SK-N-SH treated with all-trans-retinoic acid at 6 μM for 48 hours (cell line): ENCODE results near the gene SPINK9.

ENCODE experiments used
- ATAC-seq: fragments of 200-7000 bp; cut with Tn5 transposase; 3 replicates; pipeline ENCODE4 v1.9.1; 2020; ENCODE audit warnings: mild to moderate bottlenecking, moderate library complexity
- ARNTL ChIP-seq: fragments of 450-650 bp; formaldehyde crosslinking; IDR thresholded peaks from 2 replicates; pipeline ENCODE4 v1.5.0; 2020; ENCODE audit warnings: low read depth, mild to moderate bottlenecking, moderate library complexity, borderline replicate concordance
- CREB5 ChIP-seq: fragments of 250-450 bp; sonication (Bioruptor Pico); IDR thresholded peaks from 2 replicates; pipeline ENCODE4 v1.5.1; 2020; ENCODE audit warnings: low read depth, mild to moderate bottlenecking, moderate library complexity
- CSDC2 ChIP-seq: fragments of 250-450 bp; sonication (Bioruptor Pico); IDR thresholded peaks from 2 replicates; pipeline ENCODE4 v1.5.0; 2020; ENCODE audit warnings: mild to moderate bottlenecking, moderate library complexity
- CSRNP3 ChIP-seq: fragments of 250-450 bp; sonication (Bioruptor Pico); IDR thresholded peaks from 2 replicates; pipeline ENCODE4 v1.5.1; 2021; ENCODE audit warnings: mild to moderate bottlenecking, moderate library complexity
- ESRRG ChIP-seq: fragments of 250-450 bp; sonication (Bioruptor Pico); IDR thresholded peaks from 2 replicates; pipeline ENCODE4 v1.6.1; 2021; ENCODE audit warnings: mild to moderate bottlenecking
- GLIS3 ChIP-seq: fragments of 250-450 bp; sonication (Bioruptor Pico); IDR thresholded peaks from 2 replicates; pipeline ENCODE4 v1.5.0; 2020; ENCODE audit warnings: mild to moderate bottlenecking, moderate library complexity
- ISL1 ChIP-seq: fragments of 250-450 bp; sonication (Bioruptor Pico); IDR thresholded peaks from 2 replicates; pipeline ENCODE4 v2.1.2; 2022; ENCODE audit warnings: mild to moderate bottlenecking, moderate library complexity
- OSR1 ChIP-seq: fragments of 250-450 bp; sonication (Bioruptor Pico); IDR thresholded peaks from 2 replicates; pipeline ENCODE4 v1.8.0; 2022; ENCODE audit warnings: moderate library complexity, mild to moderate bottlenecking, inconsistent platforms
- PPARA ChIP-seq: fragments of 250-450 bp; sonication (Bioruptor Pico); IDR thresholded peaks from 2 replicates; pipeline ENCODE4 v1.5.0; 2020; ENCODE audit warnings: mild to moderate bottlenecking, borderline replicate concordance
- RARB ChIP-seq: fragments of 250-450 bp; sonication (Bioruptor Pico); IDR thresholded peaks from 2 replicates; pipeline ENCODE4 v1.8.0; 2021; ENCODE audit warnings: mild to moderate bottlenecking, moderate library complexity
- SNAI2 ChIP-seq: fragments of 250-450 bp; sonication (Bioruptor Pico); IDR thresholded peaks from 2 replicates; pipeline ENCODE4 v1.5.0; 2020; ENCODE audit warnings: mild to moderate bottlenecking, moderate library complexity
- TCF4 ChIP-seq: fragments of 250-450 bp; sonication (Bioruptor Pico); IDR thresholded peaks from 2 replicates; pipeline ENCODE4 v1.8.0; 2021; ENCODE audit warnings: mild to moderate bottlenecking, moderate library complexity, borderline replicate concordance
- TOX ChIP-seq: fragments of 250-450 bp; sonication (Bioruptor Pico); IDR thresholded peaks from 2 replicates; pipeline ENCODE4 v1.8.0; 2021; ENCODE audit warnings: mild to moderate bottlenecking, moderate library complexity, borderline replicate concordance
- ZC3H10 ChIP-seq: fragments of 250-450 bp; sonication (Bioruptor Pico); IDR thresholded peaks from 2 replicates; pipeline ENCODE4 v1.5.1; 2021; ENCODE audit warnings: mild to moderate bottlenecking, moderate library complexity
- ZFP3 ChIP-seq: fragments of 250-450 bp; sonication (Bioruptor Pico); IDR thresholded peaks from 2 replicates; pipeline ENCODE4 v1.5.0; 2020; ENCODE audit warnings: mild to moderate bottlenecking, moderate library complexity
- ZFP30 ChIP-seq: fragments of 450-650 bp; formaldehyde crosslinking; IDR thresholded peaks from 2 replicates; pipeline ENCODE4 v1.5.0; 2022; ENCODE audit warnings: mild to moderate bottlenecking, moderate library complexity
- ZNF70 ChIP-seq: fragments of 450-650 bp; formaldehyde crosslinking; IDR thresholded peaks from 2 replicates; pipeline ENCODE4 v1.5.0; 2020; ENCODE audit warnings: mild to moderate bottlenecking, moderate library complexity
- ZNF8 ChIP-seq: fragments of 450-650 bp; formaldehyde crosslinking; IDR thresholded peaks from 2 replicates; pipeline ENCODE4 v1.5.0; 2020; ENCODE audit warnings: mild to moderate bottlenecking, moderate library complexity
- TF ChIP-seq, protein P1 (sequence below): fragments of 250-450 bp; sonication (Bioruptor Pico); IDR thresholded peaks from 2 replicates; pipeline ENCODE4 v1.5.0; 2020; ENCODE audit warnings: mild to moderate bottlenecking, moderate library complexity
- TF ChIP-seq, protein P2 (sequence below): fragments of 250-450 bp; sonication (Bioruptor Pico); IDR thresholded peaks from 2 replicates; pipeline ENCODE4 v1.8.0; 2021; ENCODE audit warnings: low read depth, mild to moderate bottlenecking, moderate library complexity, borderline replicate concordance

Gene SPINK9

DNA sequence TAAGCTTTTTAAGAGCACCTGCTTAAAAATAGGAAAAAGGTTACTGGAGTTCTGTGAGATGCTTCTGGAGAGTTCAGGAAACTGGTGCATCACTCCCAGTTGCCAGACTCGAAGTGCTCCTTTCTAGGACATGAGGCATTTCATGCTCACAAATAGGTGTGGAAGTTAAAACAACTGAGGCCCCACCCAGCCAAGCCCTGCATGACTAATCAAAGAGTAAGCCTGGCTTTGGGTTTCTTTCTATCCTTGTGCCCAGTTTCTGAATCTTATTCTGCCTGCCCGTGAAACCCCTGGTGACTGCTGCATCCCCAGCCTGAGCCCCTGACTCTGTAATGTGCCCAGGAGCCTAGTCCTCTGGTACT lies 7.7 kb downstream of the SPINK9 start:
- ATAC-seq: no peak

DNA sequence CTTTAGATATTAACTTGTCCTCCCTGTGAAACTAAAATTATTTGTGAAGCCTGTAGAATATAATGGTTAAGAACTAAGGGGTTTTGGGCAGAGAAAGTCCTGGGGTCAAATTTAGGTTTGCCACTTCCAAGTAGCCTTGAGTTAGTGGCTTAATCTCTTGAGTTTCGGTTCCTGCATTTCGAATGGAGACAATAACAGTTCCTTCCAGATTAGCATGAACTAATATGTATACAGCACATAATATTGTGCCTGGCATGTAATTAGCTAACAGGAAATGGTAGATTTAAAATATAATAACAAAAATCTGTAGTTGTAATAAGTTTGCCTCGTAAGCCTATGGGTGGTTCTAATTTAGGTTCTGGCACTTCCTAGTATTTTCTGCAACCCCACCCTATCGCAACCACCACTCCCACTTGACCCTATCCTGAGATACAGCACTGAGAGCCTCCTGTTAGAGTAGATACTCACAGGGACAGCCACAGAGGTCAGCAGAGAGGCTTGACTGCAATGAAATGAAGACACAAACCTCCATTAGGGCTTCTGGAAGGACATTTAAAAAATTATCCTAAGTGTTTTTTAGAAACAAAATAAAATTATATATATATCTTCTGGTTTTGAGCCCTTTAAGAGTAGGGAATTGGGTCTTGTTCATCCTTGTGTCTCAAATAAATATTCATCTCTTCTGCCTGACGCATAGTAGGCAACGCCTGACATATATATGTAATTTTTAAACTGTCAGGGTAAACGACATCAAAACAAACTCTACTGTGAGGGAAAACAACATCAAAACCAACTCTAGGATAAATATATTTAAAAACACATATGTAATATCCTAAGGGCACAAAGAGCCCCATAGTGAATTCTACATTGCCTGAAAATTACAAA lies 8.5 kb downstream of the SPINK9 start:
- no peak for ATAC-seq
- TF ChIP-seq ESRRG (CRISPR knock-in tag) (no peak), ZNF70 (no peak)
- TF ChIP-seq, all 23 proteins: peak for 0

More for the DNA sequence above, 7.7 kb downstream of the SPINK9 start:
- TF ChIP-seq RARB (CRISPR knock-in tag): no peak
- no peak for TF ChIP-seq PPARA (CRISPR knock-in tag)
- TF ChIP-seq CSRNP3 (CRISPR knock-in tag): no peak
- TF ChIP-seq ZC3H10 (CRISPR knock-in tag): no peak
- TF ChIP-seq CSDC2: no peak
- TF ChIP-seq ARNTL (CRISPR knock-in tag): no peak
- TF ChIP-seq, protein P1, sequence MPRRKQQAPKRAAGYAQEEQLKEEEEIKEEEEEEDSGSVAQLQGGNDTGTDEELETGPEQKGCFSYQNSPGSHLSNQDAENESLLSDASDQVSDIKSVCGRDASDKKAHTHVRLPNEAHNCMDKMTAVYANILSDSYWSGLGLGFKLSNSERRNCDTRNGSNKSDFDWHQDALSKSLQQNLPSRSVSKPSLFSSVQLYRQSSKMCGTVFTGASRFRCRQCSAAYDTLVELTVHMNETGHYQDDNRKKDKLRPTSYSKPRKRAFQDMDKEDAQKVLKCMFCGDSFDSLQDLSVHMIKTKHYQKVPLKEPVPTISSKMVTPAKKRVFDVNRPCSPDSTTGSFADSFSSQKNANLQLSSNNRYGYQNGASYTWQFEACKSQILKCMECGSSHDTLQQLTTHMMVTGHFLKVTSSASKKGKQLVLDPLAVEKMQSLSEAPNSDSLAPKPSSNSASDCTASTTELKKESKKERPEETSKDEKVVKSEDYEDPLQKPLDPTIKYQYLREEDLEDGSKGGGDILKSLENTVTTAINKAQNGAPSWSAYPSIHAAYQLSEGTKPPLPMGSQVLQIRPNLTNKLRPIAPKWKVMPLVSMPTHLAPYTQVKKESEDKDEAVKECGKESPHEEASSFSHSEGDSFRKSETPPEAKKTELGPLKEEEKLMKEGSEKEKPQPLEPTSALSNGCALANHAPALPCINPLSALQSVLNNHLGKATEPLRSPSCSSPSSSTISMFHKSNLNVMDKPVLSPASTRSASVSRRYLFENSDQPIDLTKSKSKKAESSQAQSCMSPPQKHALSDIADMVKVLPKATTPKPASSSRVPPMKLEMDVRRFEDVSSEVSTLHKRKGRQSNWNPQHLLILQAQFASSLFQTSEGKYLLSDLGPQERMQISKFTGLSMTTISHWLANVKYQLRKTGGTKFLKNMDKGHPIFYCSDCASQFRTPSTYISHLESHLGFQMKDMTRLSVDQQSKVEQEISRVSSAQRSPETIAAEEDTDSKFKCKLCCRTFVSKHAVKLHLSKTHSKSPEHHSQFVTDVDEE (CRISPR knock-in tag): no peak
- TF ChIP-seq OSR1 (CRISPR knock-in tag): no peak
- no peak for TF ChIP-seq TCF4
- no peak for TF ChIP-seq ZFP3 (CRISPR knock-in tag)
- TF ChIP-seq, all 23 proteins: peak for 0

- no peak for TF ChIP-seq TOX
- no peak for TF ChIP-seq CSRNP3 (CRISPR knock-in tag)
- no peak for TF ChIP-seq CREB5 (CRISPR knock-in tag)
- no peak for TF ChIP-seq ISL1
- TF ChIP-seq ZC3H10 (CRISPR knock-in tag): no peak
- TF ChIP-seq ARNTL (CRISPR knock-in tag): no peak
- TF ChIP-seq ZNF70: no peak
- TF ChIP-seq, all 23 proteins: peak for 0
Observed at GRCh38 chr5:148347706-148348105, 12.3 kb downstream of the SPINK9 start.

GRCh38 chr5:148352696-148353095 lies 17.3 kb downstream of the SPINK9 start:
- ATAC-seq: no peak
- TF ChIP-seq SNAI2 (CRISPR knock-in tag): no peak
- TF ChIP-seq ZC3H10 (CRISPR knock-in tag): no peak
- TF ChIP-seq ZNF8 (CRISPR knock-in tag): no peak
- no peak for TF ChIP-seq CSDC2
- TF ChIP-seq ZNF70: no peak
- no peak for TF ChIP-seq TOX

More at GRCh38 chr5:148347706-148348105, 12.3 kb downstream of the SPINK9 start:
- ATAC-seq: no peak

GRCh38 chr5:148353634-148354033 lies 18.3 kb downstream of the SPINK9 start:
- ATAC-seq: no peak
- TF ChIP-seq, protein P1 (CRISPR knock-in tag): no peak
- no peak for TF ChIP-seq ZNF70
- TF ChIP-seq ARNTL (CRISPR knock-in tag): no peak
- TF ChIP-seq, protein P2, sequence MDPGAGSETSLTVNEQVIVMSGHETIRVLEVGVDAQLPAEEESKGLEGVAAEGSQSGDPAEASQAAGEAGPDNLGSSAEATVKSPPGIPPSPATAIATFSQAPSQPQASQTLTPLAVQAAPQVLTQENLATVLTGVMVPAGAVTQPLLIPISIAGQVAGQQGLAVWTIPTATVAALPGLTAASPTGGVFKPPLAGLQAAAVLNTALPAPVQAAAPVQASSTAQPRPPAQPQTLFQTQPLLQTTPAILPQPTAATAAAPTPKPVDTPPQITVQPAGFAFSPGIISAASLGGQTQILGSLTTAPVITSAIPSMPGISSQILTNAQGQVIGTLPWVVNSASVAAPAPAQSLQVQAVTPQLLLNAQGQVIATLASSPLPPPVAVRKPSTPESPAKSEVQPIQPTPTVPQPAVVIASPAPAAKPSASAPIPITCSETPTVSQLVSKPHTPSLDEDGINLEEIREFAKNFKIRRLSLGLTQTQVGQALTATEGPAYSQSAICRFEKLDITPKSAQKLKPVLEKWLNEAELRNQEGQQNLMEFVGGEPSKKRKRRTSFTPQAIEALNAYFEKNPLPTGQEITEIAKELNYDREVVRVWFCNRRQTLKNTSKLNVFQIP (CRISPR knock-in tag): no peak
- no peak for TF ChIP-seq ZFP3 (CRISPR knock-in tag)
- TF ChIP-seq TCF4: no peak
- no peak for TF ChIP-seq ISL1
- TF ChIP-seq ZNF8 (CRISPR knock-in tag): no peak
- TF ChIP-seq ZFP30 (CRISPR knock-in tag): no peak
- TF ChIP-seq GLIS3 (CRISPR knock-in tag): no peak
- TF ChIP-seq ESRRG (CRISPR knock-in tag): no peak
- TF ChIP-seq PPARA (CRISPR knock-in tag): no peak
